ENCODE results near the gene DHX15.

Gene DHX15

GRCh38 chr4:24583451-24584210 is 723 bp downstream of the DHX15 start:
- DNase-seq (ENCODE audit: extremely low read depth, low read depth): no peak
- no peak for TF ChIP-seq CTCF (IDR thresholded peaks at IDR 0.05; ENCODE audit: low read depth, low read length)

DNA sequence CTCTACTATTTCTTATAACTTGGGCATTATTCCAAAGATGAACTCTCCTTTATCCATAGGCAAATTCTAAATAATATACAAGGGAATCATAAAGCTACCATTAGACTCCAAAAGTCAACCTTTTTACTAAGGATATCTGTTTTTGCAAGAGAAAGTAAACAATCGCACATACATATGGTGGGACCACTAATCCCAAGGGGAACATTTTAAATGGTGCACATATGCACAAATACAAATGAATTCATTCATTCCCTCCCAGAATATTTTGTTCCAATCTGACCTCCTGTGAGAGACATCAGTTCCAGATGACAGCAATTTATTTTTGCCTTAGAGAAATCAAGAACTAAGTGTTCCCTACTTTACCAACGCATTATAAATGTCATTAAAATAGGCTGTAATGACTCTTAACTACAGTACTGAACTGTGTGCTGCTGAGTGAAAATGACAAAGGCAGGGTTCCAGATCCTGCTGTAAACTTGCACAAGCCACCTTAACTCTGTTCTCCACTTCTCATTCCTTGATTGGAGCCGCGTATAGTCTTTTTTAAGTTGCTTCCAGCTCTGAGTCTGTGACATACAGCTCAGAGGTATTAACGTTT is 2.0 kb downstream of the DHX15 start:
- TF ChIP-seq CTCF (IDR thresholded peaks at IDR 0.05; ENCODE audit: low read depth, low read length): no peak
- no peak for DNase-seq (ENCODE audit: extremely low read depth, low read depth)

GRCh38 chr4:24578364-24578763 is 6.0 kb downstream of the DHX15 start:
- TF ChIP-seq CTCF (IDR thresholded peaks at IDR 0.05; ENCODE audit: low read depth, low read length): no peak
- DNase-seq (ENCODE audit: extremely low read depth, low read depth): no peak

DNA sequence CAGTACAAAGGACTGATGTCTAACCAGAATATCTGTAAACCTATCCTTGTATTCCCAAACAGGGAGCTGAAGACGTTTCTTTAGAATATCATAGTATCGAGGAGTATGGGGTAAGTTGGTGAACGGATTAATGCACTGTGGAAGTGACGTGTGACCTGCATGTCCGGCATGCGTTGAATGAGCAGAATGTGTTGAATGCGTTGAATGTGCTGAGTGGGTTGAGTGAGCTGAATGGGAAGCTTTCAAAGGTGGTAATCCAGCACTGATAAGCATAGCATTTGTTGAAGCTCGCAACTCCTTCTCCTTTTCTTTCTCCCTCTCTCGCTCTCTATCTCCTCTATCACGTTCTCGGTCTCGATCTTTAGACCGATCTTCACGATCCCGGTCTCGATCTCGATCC is 8.1 kb downstream of the DHX15 start:
- DNase-seq (ENCODE audit: extremely low read depth, low read depth): no peak
- TF ChIP-seq CTCF (IDR thresholded peaks at IDR 0.05; ENCODE audit: low read depth, low read length): no peak

DNA sequence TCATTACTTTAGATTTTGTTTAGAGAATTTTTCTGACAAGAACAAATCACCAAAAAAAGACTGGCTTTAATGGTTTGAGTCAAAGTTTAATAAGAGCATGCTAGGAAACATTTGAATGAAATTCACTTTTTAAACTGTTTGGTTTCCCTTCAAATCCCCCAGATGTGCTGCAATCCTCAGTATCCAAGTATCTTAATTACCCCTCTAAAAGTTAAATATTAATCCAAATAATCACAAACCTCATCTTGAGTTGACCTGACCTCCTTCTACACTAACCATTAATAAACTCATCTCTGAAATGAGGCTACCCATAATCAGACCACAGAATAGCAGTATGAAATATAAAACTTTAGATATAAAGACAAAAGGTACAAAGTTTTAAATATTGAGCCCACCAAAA is 10.1 kb downstream of the DHX15 start:
- no peak for TF ChIP-seq CTCF (IDR thresholded peaks at IDR 0.05; ENCODE audit: low read depth, low read length)
- no peak for DNase-seq (ENCODE audit: extremely low read depth, low read depth)

DNA sequence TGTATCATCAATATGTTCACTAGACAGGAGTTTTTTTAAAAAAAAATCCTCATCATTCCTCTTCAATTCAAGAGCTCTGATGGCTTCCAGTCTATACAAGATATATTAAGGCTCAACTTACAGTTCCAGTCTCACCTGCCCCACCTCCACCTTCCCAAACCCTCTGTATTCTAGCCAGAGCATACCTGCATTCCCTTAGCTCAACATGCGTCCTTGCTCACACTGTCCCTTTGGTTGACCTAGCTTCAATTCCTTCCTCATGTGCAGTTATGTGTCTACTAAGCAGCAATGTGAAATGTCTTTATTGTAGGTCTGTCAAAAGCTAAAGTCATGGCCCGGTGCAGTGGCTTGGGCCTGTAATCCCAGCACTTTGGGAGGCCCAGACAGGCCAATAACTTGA is 10.8 kb downstream of the DHX15 start:
- TF ChIP-seq CTCF (IDR thresholded peaks at IDR 0.05; ENCODE audit: low read depth, low read length): no peak
- DNase-seq (ENCODE audit: extremely low read depth, low read depth): no peak

- TF ChIP-seq CTCF (IDR thresholded peaks at IDR 0.05; ENCODE audit: low read depth, low read length): no peak
- no peak for DNase-seq (ENCODE audit: extremely low read depth, low read depth)
These were observed 13.6 kb downstream of the DHX15 start for GRCh38 chr4:24570574-24571236.
